Activated T-helper 17 cell treated with anti-CD3 and anti-CD28 coated beads, Interleukin-2, amount 50 U/mL, for 72 hours (primary cell): Measurements from ENCODE around the gene P2RX3. TPM values are rescaled to one million over a fixed set of nuclear protein-coding genes. Genes with fewer than 3 reads are reported as not detected.
A peak's percentile ranks its signal among the peaks of the same experiment; 100 is the strongest.

ENCODE experiments used
- ATAC-seq: fragments of 150-1000 bp; cut with Tn5 transposase; replicated peaks from 2 replicates; pipeline ENCODE4 v1.10.0; 2021; ENCODE audit warnings: mild to moderate bottlenecking, moderate library complexity
- H3K27ac Mint-ChIP-seq: one replicate; pipeline ENCODE4 v1.8.0; 2022; ENCODE audit warnings: mixed read lengths
- H3K27me3 Mint-ChIP-seq: one replicate; pipeline ENCODE4 v1.8.0; 2022; ENCODE audit warnings: mixed read lengths
- H3K36me3 Mint-ChIP-seq: one replicate; pipeline ENCODE4 v1.8.0; 2022; ENCODE audit warnings: low read depth, mild to moderate bottlenecking, mixed read lengths
- H3K4me1 Mint-ChIP-seq: one replicate; pipeline ENCODE4 v1.8.0; 2022; ENCODE audit warnings: mixed read lengths
- H3K4me3 Mint-ChIP-seq: one replicate; pipeline ENCODE4 v1.8.0; 2022; ENCODE audit warnings: mild to moderate bottlenecking, mixed read lengths
- H3K9me3 Mint-ChIP-seq: one replicate; pipeline ENCODE4 v1.8.0; 2022; ENCODE audit warnings: mixed read lengths
- total RNA-seq, 2 donors: library from RNA; stranded (reverse); gene quantifications; one replicate each; pipeline ENCODE4 v1.2.3, GENCODE V29; 2022

The P2RX3 gene
- total RNA-seq, 2 donors from 2014 or later = not detected

DNA sequence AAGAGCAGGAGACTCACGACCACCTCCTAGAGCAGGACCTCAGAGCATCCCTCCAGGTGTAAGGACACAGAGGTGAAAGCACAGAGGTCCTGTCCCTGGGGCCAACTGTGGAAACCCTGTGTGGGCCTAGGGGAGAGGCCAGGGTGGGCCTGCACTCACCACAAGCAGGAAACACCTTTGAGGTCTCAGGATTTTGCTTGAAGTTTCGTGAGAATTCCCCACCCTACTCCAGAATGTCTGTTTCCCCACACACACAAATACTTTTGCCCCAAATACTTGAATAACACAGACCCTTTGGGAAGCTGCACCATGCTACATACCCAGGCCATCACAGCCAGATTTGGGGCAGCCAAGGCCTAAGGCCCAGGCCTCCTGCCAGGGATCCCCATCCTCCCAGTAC lies 70.6 kb downstream of the P2RX3 start:
- peak overlapping the region; percentile 76 for H3K27ac Mint-ChIP-seq
- peaks cover 52% of the 10 kb centered on the region for H3K4me1 Mint-ChIP-seq
- H3K27me3 Mint-ChIP-seq = no peaks in the 10 kb centered on the region
- H3K9me3 Mint-ChIP-seq = no peaks in the 10 kb centered on the region
- no peak for ATAC-seq
- no peak overlapping the region for H3K4me3 Mint-ChIP-seq
- peaks cover 100% of the 10 kb centered on the region for H3K36me3 Mint-ChIP-seq

DNA sequence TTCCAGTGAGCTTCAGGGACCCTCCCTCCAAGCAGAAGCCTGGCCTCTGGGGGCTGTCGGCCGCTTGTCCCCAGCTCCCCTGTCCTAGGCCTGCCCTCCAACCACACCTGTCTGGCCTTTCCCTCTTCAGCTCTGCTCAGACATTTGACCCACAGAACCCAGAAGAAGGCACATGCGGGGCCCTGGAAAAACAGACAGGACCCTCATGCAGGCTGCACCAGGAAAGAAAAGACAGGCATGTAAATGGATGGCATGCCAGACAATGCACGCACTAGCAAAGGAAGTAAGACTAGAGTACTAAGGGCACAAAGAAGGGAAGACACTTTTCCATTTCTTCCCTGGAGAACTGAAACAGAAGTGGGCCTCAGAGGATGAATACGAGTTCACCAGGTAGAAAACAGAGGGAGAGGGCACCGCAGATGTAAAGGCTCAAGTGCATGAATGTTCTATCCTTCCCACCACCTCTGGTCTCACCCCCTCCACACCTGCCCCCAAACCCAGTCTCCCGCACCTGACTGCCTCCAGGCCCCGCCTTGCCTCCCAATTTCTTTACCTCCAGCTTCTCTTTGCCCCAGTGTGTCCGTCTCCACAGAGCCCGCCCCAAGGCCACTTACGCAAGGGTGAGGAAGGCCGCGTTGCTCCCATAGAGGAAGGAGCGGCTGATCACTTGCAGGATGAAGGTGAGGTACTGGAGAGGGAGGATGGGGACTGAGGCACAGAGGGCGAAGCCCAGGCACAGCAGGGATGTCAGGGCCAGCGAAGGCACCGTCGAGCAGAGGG lies 71.4 kb downstream of the P2RX3 start:
- Mint-ChIP-seq H3K27ac (peak overlapping the region; percentile 76), H3K36me3 (peaks cover 100% of the 10 kb centered on the region), H3K4me1 (peaks cover 53% of the 10 kb centered on the region), H3K27me3 (no peaks in the 10 kb centered on the region), H3K4me3 (no peak overlapping the region), H3K9me3 (no peaks in the 10 kb centered on the region)
- ATAC-seq = no peak

DNA sequence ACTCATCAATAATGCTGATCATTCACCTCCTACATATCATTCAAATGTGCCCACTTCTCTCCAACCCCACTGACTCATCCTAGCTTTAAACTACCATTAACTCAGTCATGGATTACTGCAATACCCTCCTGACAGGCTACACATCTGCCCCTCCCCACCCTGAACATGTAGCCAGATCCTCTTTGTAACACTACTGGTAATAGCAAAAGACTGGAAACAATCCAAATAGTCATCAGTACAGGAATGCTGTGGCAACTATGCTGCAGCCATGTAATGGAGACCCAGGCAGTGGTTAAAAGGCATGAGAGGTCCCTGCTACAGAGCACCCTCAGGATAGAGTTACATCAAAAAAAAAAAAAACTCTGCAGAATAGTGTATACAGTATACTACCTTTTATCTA lies 72.1 kb downstream of the P2RX3 start:
- peak overlapping the region; percentile 27 for H3K4me3 Mint-ChIP-seq
- no peaks in the 10 kb centered on the region for H3K9me3 Mint-ChIP-seq
- ATAC-seq = no peak
- H3K36me3 Mint-ChIP-seq = peaks cover 100% of the 10 kb centered on the region
- H3K4me1 Mint-ChIP-seq = peaks cover 45% of the 10 kb centered on the region
- no peaks in the 10 kb centered on the region for H3K27me3 Mint-ChIP-seq
- H3K27ac Mint-ChIP-seq = no peak overlapping the region

DNA sequence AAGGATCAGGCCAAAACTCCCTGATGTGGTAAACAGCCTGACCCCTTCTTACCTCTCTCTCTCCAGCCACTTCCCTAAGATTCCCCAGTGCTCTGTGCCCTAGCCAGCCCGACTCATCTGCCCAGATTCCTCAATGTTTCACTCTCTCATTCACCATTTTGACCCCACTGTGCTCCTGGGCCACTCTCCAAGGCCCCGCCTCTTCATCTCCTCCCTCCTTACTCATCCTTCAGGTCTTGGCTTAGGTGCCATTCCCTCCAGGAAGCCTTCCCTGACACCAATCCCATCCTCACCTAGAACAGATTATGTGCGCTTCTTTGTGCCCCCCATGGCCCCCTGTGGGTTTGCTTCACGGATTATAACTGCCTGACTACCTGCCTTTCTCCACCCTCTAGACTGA lies 75.5 kb downstream of the P2RX3 start:
- Mint-ChIP-seq H3K27me3 (no peaks in the 10 kb centered on the region), H3K27ac (peak overlapping the region; percentile 3), H3K4me3 (peak overlapping the region; percentile 7), H3K4me1 (peaks cover 30% of the 10 kb centered on the region), H3K36me3 (peaks cover 100% of the 10 kb centered on the region), H3K9me3 (no peaks in the 10 kb centered on the region)
- no peak for ATAC-seq

DNA sequence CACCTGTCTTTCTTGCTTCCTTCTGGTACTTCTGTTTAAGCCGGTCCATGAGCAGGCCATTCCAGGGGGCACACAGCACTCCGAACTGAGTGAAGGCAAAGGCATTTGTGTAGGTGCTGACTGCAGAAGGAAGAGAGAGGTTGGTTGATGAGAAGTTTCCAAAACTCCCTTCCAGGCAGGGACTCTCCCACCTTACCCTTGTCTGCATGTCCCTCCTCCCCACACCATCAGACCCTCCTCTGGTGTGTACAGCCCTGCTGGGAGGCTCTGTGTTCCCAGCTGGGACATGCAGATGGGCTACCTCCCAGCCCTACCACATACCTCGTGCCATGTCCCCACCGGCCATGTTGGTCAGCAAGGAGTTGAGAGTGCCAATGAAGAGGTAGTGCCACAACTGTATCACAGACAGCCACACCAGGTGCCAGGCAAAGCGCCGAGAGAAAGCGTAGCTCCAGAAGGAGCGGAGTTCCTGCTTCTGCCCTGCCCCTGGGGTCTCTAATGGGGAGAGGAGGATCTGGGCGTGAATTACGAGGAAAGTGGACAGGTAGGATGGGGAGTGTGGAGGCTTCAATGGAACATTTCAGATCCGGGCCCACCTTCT lies 76.6 kb downstream of the P2RX3 start:
- no peaks in the 10 kb centered on the region for H3K27me3 Mint-ChIP-seq
- H3K4me3 Mint-ChIP-seq = peak overlapping the region; percentile 42
- no peaks in the 10 kb centered on the region for H3K9me3 Mint-ChIP-seq
- peak; percentile 48 for ATAC-seq
- peak overlapping the region; percentile 69 for H3K27ac Mint-ChIP-seq
- H3K36me3 Mint-ChIP-seq = peaks cover 100% of the 10 kb centered on the region
- H3K4me1 Mint-ChIP-seq = peaks cover 35% of the 10 kb centered on the region

DNA sequence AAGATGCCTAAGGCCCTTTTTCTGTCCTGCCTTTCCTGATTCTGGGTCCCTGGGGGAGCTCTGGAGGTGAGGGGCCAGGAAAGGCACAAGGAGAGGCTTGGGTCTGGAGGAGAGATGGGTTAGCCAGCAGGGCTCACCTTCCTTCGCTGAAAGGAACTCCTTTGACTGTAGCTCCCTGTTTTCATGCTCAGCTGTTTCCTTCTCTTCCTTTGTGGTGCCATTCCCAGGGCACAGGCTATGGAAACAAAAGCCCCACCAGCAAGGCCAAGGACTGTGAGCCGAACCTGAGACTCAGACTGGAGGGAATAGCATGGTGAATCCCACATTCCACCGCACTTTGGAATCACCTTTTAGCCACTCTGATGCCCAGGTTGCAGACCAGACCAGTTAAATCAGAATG lies 78.3 kb downstream of the P2RX3 start:
- Mint-ChIP-seq H3K9me3 (no peaks in the 10 kb centered on the region), H3K27ac (no peak overlapping the region), H3K4me1 (peaks cover 34% of the 10 kb centered on the region), H3K27me3 (no peaks in the 10 kb centered on the region), H3K4me3 (peak overlapping the region; percentile 28), H3K36me3 (peaks cover 100% of the 10 kb centered on the region)
- ATAC-seq = no peak

DNA sequence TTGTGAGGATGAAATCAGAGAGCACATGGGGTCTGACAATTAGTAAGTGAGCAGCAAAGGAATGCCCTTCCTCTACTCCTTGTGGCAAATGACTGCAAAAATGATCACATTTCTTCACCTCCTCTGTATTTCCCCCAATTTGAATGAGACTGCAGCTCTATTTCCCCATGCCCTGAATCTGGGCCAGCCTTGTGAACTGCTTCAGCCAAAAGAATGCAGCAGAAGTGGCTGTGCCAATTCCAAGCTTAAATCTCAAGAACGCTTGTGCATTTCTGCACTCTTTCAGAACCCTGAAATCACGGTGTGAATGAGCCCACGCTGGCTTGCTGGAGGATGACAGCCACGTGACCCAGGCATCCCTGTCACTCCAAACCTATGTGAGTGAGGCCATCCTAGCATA lies 78.9 kb downstream of the P2RX3 start:
- no peak for ATAC-seq
- H3K36me3 Mint-ChIP-seq = peaks cover 100% of the 10 kb centered on the region
- no peaks in the 10 kb centered on the region for H3K9me3 Mint-ChIP-seq
- peaks cover 39% of the 10 kb centered on the region for H3K4me1 Mint-ChIP-seq
- H3K27ac Mint-ChIP-seq = no peak overlapping the region
- H3K27me3 Mint-ChIP-seq = no peaks in the 10 kb centered on the region
- H3K4me3 Mint-ChIP-seq = peak overlapping the region; percentile 28

DNA sequence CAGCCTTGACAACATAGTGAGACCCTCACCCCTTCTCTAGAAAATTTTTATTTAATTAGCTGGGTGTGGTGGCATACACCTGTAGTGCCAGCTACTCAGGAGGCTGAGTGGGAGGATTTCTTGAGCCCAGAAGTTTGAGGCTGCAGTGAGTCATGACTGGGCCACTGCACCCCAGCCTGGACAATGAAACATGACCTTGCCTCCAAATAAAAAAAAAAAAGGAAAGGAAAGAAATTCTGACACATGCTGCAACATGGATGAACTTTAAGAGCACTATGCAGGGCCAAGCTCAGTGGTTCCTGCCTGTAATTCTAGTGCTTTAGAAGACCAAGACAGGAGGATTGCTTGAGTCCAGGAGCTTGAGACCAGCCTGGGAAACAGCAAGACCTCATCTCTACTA lies 80.0 kb downstream of the P2RX3 start:
- peaks cover 100% of the 10 kb centered on the region for H3K36me3 Mint-ChIP-seq
- peaks cover 44% of the 10 kb centered on the region for H3K4me1 Mint-ChIP-seq
- ATAC-seq = no peak
- peak overlapping the region; percentile 25 for H3K4me3 Mint-ChIP-seq
- no peaks in the 10 kb centered on the region for H3K9me3 Mint-ChIP-seq
- no peak overlapping the region for H3K27ac Mint-ChIP-seq
- no peaks in the 10 kb centered on the region for H3K27me3 Mint-ChIP-seq

DNA sequence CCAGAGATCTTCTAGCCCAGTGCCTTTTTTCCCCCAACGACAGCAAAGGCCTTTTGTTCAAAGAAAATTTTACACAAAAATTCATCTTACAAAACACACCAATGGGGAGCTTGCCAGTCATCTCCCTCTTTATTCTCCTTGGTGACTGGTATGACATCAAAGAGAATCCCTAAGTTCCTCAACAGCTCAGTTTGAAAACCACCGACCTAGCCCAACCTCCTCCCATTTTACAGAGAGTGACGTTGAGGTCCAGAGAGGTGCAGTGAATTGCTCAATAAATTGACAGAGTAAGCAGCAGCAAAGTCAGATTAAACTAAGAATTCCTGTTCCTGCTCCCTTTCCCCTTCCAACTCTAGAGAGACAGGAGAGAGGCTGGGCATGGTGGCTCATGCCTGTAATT lies 81.0 kb downstream of the P2RX3 start:
- H3K36me3 Mint-ChIP-seq = peaks cover 100% of the 10 kb centered on the region
- H3K9me3 Mint-ChIP-seq = no peaks in the 10 kb centered on the region
- H3K27me3 Mint-ChIP-seq = no peaks in the 10 kb centered on the region
- ATAC-seq = no peak
- peaks cover 41% of the 10 kb centered on the region for H3K4me1 Mint-ChIP-seq
- peak overlapping the region; percentile 25 for H3K4me3 Mint-ChIP-seq
- peak overlapping the region; percentile 68 for H3K27ac Mint-ChIP-seq

DNA sequence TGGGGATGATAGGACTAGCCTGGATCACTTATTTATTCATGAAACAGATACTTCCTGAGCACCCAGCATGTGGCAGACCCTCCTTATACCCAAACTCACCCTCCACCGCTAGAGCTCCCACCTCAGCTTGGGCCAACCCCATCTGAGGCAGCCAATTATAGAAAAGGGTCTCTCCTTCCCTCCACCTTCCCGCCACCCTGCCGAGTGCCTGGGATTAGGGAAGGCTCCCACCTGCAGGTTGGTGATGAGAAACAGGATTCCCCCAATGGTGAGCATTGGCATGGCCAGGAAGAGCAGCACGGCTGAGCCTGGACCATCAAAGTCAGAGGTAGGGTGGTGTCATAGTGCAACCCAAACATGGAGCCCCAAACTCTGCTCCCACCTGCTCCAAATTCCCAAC lies 82.9 kb downstream of the P2RX3 start:
- Mint-ChIP-seq H3K4me3 (peak overlapping the region; percentile 22), H3K36me3 (peaks cover 100% of the 10 kb centered on the region), H3K9me3 (no peaks in the 10 kb centered on the region), H3K27ac (peak overlapping the region; percentile 97), H3K4me1 (peaks cover 38% of the 10 kb centered on the region), H3K27me3 (no peaks in the 10 kb centered on the region)
- no peak for ATAC-seq

DNA sequence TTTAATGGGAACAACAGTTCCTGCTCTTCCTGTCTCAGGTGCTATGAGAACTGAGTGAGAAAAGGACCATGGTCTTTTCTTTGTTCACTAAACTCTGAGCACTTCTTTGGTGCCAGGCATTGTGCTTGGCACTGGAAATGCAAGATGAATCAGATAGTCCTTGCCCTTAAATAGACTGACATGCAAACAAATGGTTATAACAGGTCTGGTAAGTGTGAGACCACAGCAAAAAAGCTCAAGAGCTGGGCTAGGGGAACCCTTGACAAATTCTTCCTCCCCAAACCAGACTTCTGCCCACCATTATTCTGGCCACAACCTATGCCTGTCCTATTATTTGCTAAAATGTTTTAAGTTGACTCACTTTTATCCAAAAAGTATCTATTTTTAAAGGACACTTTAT lies 83.7 kb downstream of the P2RX3 start:
- Mint-ChIP-seq H3K36me3 (peaks cover 100% of the 10 kb centered on the region), H3K4me3 (peak overlapping the region; percentile 98), H3K27ac (peak overlapping the region; percentile 97), H3K9me3 (no peaks in the 10 kb centered on the region), H3K4me1 (peaks cover 36% of the 10 kb centered on the region), H3K27me3 (no peaks in the 10 kb centered on the region)
- ATAC-seq = no peak

Other genes with a start within 250 kb of the P2RX3 start
- gene LRRC55, start 156.4 kb upstream of the P2RX3 start, total RNA-seq = not detected
- gene APLNR, start 101.1 kb upstream of the P2RX3 start, total RNA-seq = not detected
- gene TNKS1BP1, start 13.4 kb upstream of the P2RX3 start, total RNA-seq = 10 to 100 TPM in 1 of 2 donors, 1 to 10 TPM in 1; 4.1 to 13.6 TPM
- gene SSRP1, start 2.5 kb upstream of the P2RX3 start, total RNA-seq = 100 to 1,000 TPM in 1 of 2 donors, 10 to 100 TPM in 1; 92.1 to 171 TPM
- gene PRG3, start 42.8 kb downstream of the P2RX3 start, total RNA-seq = not detected
- gene PRG2, start 52.3 kb downstream of the P2RX3 start, total RNA-seq = 1 to 10 TPM; 2.2 to 6.2 TPM
- 100 to 1,000 TPM; 346 to 386 TPM for gene SLC43A3, start 88.8 kb downstream of the P2RX3 start, total RNA-seq
- gene RTN4RL2, start 122.2 kb downstream of the P2RX3 start, total RNA-seq = under 1 TPM; 0.22 to 0.82 TPM
- 10 to 100 TPM in 1 of 2 donors, 1 to 10 TPM in 1; 9.1 to 20.0 TPM for gene SLC43A1, start 177.3 kb downstream of the P2RX3 start, total RNA-seq
- 100 to 1,000 TPM in 1 of 2 donors, 10 to 100 TPM in 1; 56.4 to 125 TPM for gene TIMM10, start 192.4 kb downstream of the P2RX3 start, total RNA-seq
- gene SMTNL1, start 199.2 kb downstream of the P2RX3 start, total RNA-seq = not detected
- gene UBE2L6, start 229.3 kb downstream of the P2RX3 start, total RNA-seq = 100 to 1,000 TPM in 1 of 2 donors, 10 to 100 TPM in 1; 69.2 to 110 TPM